ENCODE results near the gene CHRM4.
A peak's percentile ranks its signal among the peaks of the same experiment; 100 is the strongest.

Gene CHRM4

GRCh38 chr11:46370253-46370652 is 21.3 kb downstream of the CHRM4 start:
- no peak overlapping the region for H3K27ac ChIP-seq (ENCODE audit: low read depth, low read length)
- H3K4me3 ChIP-seq (ENCODE audit: low read depth in 1 of 5, low read length in 5 of 5): no peak overlapping the region
- no peak overlapping the region for H3K9ac ChIP-seq (ENCODE audit: low read length in 5 of 5)
- no peaks in the 10 kb centered on the region for H3K27me3 ChIP-seq (ENCODE audit: control insufficient read depth in 5 of 5, insufficient read depth in 4 of 5, low read length in 5 of 5)
- H3K9me3 ChIP-seq (ENCODE audit: control insufficient read depth in 5 of 5, low read length in 5 of 5): no peaks in the 10 kb centered on the region
- H3K4me1 ChIP-seq (ENCODE audit: control insufficient read depth in 5 of 5, insufficient read depth in 5 of 5, low read length in 5 of 5): peaks cover 0 to 13% (median 9%) of the 10 kb centered on the region in 5 donors
- H3K36me3 ChIP-seq (ENCODE audit: control insufficient read depth in 5 of 5, insufficient read depth in 5 of 5, low read length in 5 of 5): peaks cover 0 to 81% (median 69%) of the 10 kb centered on the region in 5 donors

DNA sequence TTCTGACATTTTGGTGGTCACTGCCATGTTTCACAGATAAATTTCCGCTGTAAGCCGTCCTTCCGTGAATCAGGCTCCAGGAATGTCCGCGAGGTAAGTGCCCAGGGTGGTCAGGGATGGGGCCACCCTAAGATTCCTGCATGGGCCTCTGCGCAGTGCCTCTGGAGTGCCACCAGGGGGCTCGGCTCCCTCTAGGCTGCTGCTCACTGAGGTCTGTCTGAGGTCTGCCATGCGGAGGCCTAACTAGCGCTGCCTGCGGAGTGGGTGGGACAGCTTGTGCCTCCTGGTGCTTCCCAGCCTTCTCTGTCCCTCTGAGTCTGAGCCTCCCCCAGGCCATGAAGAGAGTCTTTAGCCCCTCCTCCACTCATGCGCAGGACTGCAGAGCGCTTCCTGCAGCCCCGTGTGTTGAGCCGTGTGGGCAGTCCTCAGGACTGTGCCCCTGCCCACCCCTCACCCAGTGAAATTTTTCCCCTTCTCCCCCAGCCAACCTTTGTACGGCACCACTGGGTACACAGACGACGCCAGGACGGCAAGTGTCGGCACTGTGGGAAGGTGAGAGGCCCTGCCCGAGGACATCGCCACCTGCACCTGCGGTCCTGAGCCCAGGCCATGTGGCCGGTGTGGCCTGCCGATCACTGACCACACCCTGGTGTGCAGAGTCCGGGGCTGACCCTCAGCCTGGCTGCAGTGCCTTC is 22.0 kb downstream of the CHRM4 start:
- Histone ChIP-seq H3K27me3 (ENCODE audit: control insufficient read depth in 5 of 5, insufficient read depth in 4 of 5, low read length in 5 of 5) (no peaks in the 10 kb centered on the region), H3K9ac (ENCODE audit: low read length in 5 of 5) (no peak overlapping the region), H3K36me3 (ENCODE audit: control insufficient read depth in 5 of 5, insufficient read depth in 5 of 5, low read length in 5 of 5) (peaks cover 0 to 81% (median 64%) of the 10 kb centered on the region in 5 donors), H3K27ac (ENCODE audit: low read depth, low read length) (no peak overlapping the region), H3K4me3 (ENCODE audit: low read depth in 1 of 5, low read length in 5 of 5) (no peak overlapping the region), H3K9me3 (ENCODE audit: control insufficient read depth in 5 of 5, low read length in 5 of 5) (no peaks in the 10 kb centered on the region), H3K4me1 (ENCODE audit: control insufficient read depth in 5 of 5, insufficient read depth in 5 of 5, low read length in 5 of 5) (peaks cover 0 to 16% (median 11%) of the 10 kb centered on the region in 5 donors)

- H3K9me3 ChIP-seq (ENCODE audit: control insufficient read depth in 5 of 5, low read length in 5 of 5): no peaks in the 10 kb centered on the region
- H3K27ac ChIP-seq (ENCODE audit: low read depth, low read length): no peak overlapping the region
- no peak overlapping the region for H3K4me3 ChIP-seq (ENCODE audit: low read depth in 1 of 5, low read length in 5 of 5)
- peaks cover 2 to 33% (median 27%) of the 10 kb centered on the region in 5 donors for H3K4me1 ChIP-seq (ENCODE audit: control insufficient read depth in 5 of 5, insufficient read depth in 5 of 5, low read length in 5 of 5)
- no peak overlapping the region for H3K9ac ChIP-seq (ENCODE audit: low read length in 5 of 5)
- H3K36me3 ChIP-seq (ENCODE audit: control insufficient read depth in 5 of 5, insufficient read depth in 5 of 5, low read length in 5 of 5): peaks cover 0 to 75% (median 55%) of the 10 kb centered on the region in 5 donors
- H3K27me3 ChIP-seq (ENCODE audit: control insufficient read depth in 5 of 5, insufficient read depth in 4 of 5, low read length in 5 of 5): no peaks in the 10 kb centered on the region
Measured at GRCh38 chr11:46367916-46368267, 23.7 kb downstream of the CHRM4 start.

GRCh38 chr11:46367244-46367915 is 24.2 kb downstream of the CHRM4 start:
- Histone ChIP-seq H3K4me3 (ENCODE audit: low read depth in 1 of 5, low read length in 5 of 5) (no peak overlapping the region), H3K36me3 (ENCODE audit: control insufficient read depth in 5 of 5, insufficient read depth in 5 of 5, low read length in 5 of 5) (peaks cover 0 to 69% (median 51%) of the 10 kb centered on the region in 5 donors), H3K9ac (ENCODE audit: low read length in 5 of 5) (no peak overlapping the region), H3K27me3 (ENCODE audit: control insufficient read depth in 5 of 5, insufficient read depth in 4 of 5, low read length in 5 of 5) (no peaks in the 10 kb centered on the region), H3K9me3 (ENCODE audit: control insufficient read depth in 5 of 5, low read length in 5 of 5) (no peaks in the 10 kb centered on the region), H3K4me1 (ENCODE audit: control insufficient read depth in 5 of 5, insufficient read depth in 5 of 5, low read length in 5 of 5) (peaks cover 6 to 38% (median 32%) of the 10 kb centered on the region in 5 donors), H3K27ac (ENCODE audit: low read depth, low read length) (no peak overlapping the region)

DNA sequence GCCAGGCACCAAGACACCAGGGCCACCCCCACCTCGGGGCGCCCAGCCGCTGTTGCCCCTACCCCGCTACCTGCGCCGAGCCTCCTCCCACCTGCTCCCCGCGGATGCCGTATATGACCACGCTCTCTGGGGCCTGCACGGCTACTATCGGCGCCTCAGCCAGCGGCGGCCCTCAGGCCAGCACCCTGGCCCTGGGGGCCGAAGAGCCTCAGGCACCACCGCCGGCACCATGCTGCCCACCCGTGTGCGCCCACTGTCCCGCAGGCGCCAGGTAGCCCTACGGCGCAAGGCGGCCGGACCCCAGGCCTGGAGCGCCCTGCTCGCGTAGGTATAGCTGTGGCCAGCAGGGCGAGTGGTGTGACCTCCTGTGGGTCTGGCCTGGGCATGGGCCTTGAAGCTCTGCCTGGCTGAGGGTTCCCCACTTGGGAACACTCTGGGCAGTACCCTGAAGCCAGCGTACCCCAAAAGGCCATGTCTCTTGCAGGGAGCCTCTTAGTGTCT is 24.9 kb downstream of the CHRM4 start:
- H3K9ac ChIP-seq (ENCODE audit: low read length in 5 of 5): no peak overlapping the region
- no peak overlapping the region for H3K27ac ChIP-seq (ENCODE audit: low read depth, low read length)
- H3K36me3 ChIP-seq (ENCODE audit: control insufficient read depth in 5 of 5, insufficient read depth in 5 of 5, low read length in 5 of 5): peaks cover 0 to 63% (median 45%) of the 10 kb centered on the region in 5 donors
- H3K9me3 ChIP-seq (ENCODE audit: control insufficient read depth in 5 of 5, low read length in 5 of 5): no peaks in the 10 kb centered on the region
- H3K27me3 ChIP-seq (ENCODE audit: control insufficient read depth in 5 of 5, insufficient read depth in 4 of 5, low read length in 5 of 5): no peaks in the 10 kb centered on the region
- no peak overlapping the region for H3K4me3 ChIP-seq (ENCODE audit: low read depth in 1 of 5, low read length in 5 of 5)
- H3K4me1 ChIP-seq (ENCODE audit: control insufficient read depth in 5 of 5, insufficient read depth in 5 of 5, low read length in 5 of 5): peaks cover 6 to 45% (median 38%) of the 10 kb centered on the region in 5 donors

DNA sequence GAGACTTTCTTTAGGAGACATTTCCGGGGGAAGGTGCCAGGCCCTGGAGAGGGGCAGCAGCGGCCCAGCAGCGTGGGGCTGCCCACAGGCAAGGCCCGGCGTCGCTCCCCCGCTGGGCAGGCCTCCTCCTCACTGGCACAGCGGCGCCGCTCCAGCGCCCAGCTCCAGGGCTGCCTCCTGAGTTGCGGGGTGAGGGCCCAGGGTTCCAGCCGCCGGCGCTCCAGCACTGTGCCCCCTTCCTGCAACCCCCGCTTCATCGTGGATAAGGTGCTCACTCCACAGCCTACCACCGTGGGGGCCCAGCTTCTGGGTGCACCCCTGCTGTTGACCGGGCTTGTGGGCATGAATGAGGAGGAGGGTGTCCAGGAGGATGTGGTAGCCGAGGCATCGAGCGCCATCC is 25.3 kb downstream of the CHRM4 start:
- no peaks in the 10 kb centered on the region for H3K9me3 ChIP-seq (ENCODE audit: control insufficient read depth in 5 of 5, low read length in 5 of 5)
- no peak overlapping the region for H3K9ac ChIP-seq (ENCODE audit: low read length in 5 of 5)
- H3K4me3 ChIP-seq (ENCODE audit: low read depth in 1 of 5, low read length in 5 of 5): no peak overlapping the region
- H3K27me3 ChIP-seq (ENCODE audit: control insufficient read depth in 5 of 5, insufficient read depth in 4 of 5, low read length in 5 of 5): no peaks in the 10 kb centered on the region
- no peak overlapping the region for H3K27ac ChIP-seq (ENCODE audit: low read depth, low read length)
- peaks cover 6 to 50% (median 43%) of the 10 kb centered on the region in 5 donors for H3K4me1 ChIP-seq (ENCODE audit: control insufficient read depth in 5 of 5, insufficient read depth in 5 of 5, low read length in 5 of 5)
- peaks cover 0 to 58% (median 41%) of the 10 kb centered on the region in 5 donors for H3K36me3 ChIP-seq (ENCODE audit: control insufficient read depth in 5 of 5, insufficient read depth in 5 of 5, low read length in 5 of 5)

GRCh38 chr11:46364791-46365190 is 26.8 kb downstream of the CHRM4 start:
- Histone ChIP-seq H3K9me3 (ENCODE audit: control insufficient read depth in 5 of 5, low read length in 5 of 5) (no peaks in the 10 kb centered on the region), H3K4me1 (ENCODE audit: control insufficient read depth in 5 of 5, insufficient read depth in 5 of 5, low read length in 5 of 5) (peaks cover 8 to 57% (median 51%) of the 10 kb centered on the region in 5 donors), H3K27me3 (ENCODE audit: control insufficient read depth in 5 of 5, insufficient read depth in 4 of 5, low read length in 5 of 5) (no peaks in the 10 kb centered on the region), H3K9ac (ENCODE audit: low read length in 5 of 5) (peak overlapping the region in 1 of 5 donors; percentile 44), H3K27ac (ENCODE audit: low read depth, low read length) (no peak overlapping the region), H3K36me3 (ENCODE audit: control insufficient read depth in 5 of 5, insufficient read depth in 5 of 5, low read length in 5 of 5) (peaks cover 0 to 45% (median 30%) of the 10 kb centered on the region in 5 donors), H3K4me3 (ENCODE audit: low read depth in 1 of 5, low read length in 5 of 5) (no peak overlapping the region)

DNA sequence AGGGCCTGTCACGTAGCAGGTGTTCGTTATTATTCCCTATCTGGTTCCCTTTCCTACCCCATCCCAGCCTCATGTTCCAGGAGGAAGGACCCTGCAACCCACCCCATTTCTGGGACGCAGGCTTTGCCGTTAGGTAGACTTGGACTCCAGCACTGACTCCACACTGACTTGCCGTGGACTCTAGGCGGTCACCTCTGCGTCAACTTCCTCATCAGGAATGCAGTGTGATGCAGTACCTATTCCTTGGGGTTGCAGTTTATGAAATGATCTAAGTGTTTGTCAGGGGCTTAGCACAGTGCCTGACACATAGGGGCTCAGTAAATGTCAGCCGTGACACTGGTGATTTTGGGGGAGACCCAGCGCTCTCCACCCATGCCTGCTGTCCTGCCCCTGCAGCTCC is 27.5 kb downstream of the CHRM4 start:
- no peak overlapping the region for H3K9ac ChIP-seq (ENCODE audit: low read length in 5 of 5)
- H3K9me3 ChIP-seq (ENCODE audit: control insufficient read depth in 5 of 5, low read length in 5 of 5): no peaks in the 10 kb centered on the region
- H3K4me3 ChIP-seq (ENCODE audit: low read depth in 1 of 5, low read length in 5 of 5): no peak overlapping the region
- no peaks in the 10 kb centered on the region for H3K27me3 ChIP-seq (ENCODE audit: control insufficient read depth in 5 of 5, insufficient read depth in 4 of 5, low read length in 5 of 5)
- peaks cover 0 to 38% (median 24%) of the 10 kb centered on the region in 5 donors for H3K36me3 ChIP-seq (ENCODE audit: control insufficient read depth in 5 of 5, insufficient read depth in 5 of 5, low read length in 5 of 5)
- peaks cover 8 to 57% (median 51%) of the 10 kb centered on the region in 5 donors for H3K4me1 ChIP-seq (ENCODE audit: control insufficient read depth in 5 of 5, insufficient read depth in 5 of 5, low read length in 5 of 5)
- no peak overlapping the region for H3K27ac ChIP-seq (ENCODE audit: low read depth, low read length)

DNA sequence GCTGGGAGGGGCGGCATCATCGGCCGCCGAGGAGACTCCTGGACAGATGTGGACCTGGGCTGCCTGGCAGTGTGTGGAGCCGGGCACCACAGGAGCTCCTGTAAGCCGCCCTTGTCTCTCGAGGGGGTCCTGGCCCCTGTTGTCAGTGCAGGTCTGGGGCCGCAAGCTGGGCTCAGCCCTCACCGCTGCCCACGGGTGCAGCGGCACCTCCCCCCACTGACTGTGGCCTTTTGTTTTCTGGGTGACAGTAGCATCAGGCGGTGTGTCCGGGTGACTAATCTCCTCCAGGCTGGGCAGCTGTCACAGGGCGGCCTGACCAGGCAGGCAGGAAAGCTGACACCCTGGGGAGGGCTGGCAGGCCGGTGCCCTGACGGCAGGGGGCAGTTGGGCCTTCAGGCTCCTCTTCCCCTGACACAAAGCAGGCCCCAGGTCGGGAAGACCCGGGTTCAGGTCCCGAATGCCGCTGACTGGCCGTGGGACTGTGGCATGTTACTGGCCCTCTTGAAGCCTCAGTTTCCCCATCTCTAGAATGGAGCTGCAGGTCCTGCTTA is 28.0 kb downstream of the CHRM4 start:
- Histone ChIP-seq H3K36me3 (ENCODE audit: control insufficient read depth in 5 of 5, insufficient read depth in 5 of 5, low read length in 5 of 5) (peaks cover 0 to 35% (median 21%) of the 10 kb centered on the region in 5 donors), H3K27me3 (ENCODE audit: control insufficient read depth in 5 of 5, insufficient read depth in 4 of 5, low read length in 5 of 5) (no peaks in the 10 kb centered on the region), H3K9ac (ENCODE audit: low read length in 5 of 5) (peak overlapping the region in 3 of 5 donors; percentile 10 to 79 (median 48)), H3K4me3 (ENCODE audit: low read depth in 1 of 5, low read length in 5 of 5) (peak overlapping the region in 3 of 5 donors; percentile 36 to 62 (median 52)), H3K27ac (ENCODE audit: low read depth, low read length) (no peak overlapping the region), H3K9me3 (ENCODE audit: control insufficient read depth in 5 of 5, low read length in 5 of 5) (no peaks in the 10 kb centered on the region), H3K4me1 (ENCODE audit: control insufficient read depth in 5 of 5, insufficient read depth in 5 of 5, low read length in 5 of 5) (peaks cover 8 to 57% (median 51%) of the 10 kb centered on the region in 5 donors)

DNA sequence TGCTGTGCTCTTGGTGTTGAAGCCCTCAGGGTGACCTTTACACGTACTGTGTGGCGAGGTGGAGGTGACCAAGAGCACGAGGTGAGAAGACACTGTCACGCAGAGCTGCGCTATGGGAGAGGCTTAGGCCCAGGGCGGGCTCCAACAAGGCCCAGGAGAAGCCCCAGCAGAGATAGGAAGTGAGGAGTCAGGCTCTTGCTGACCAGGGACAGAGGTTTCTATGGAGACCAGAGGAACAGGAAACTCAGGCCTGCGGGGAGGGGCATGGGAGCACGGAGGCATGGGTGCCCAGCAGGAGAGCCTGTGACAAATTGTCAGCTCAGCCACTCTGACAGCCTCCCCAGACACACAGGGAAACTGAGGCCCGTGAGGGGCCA is 28.6 kb downstream of the CHRM4 start:
- Histone ChIP-seq H3K27ac (ENCODE audit: low read depth, low read length) (peak overlapping the region; percentile 69), H3K4me1 (ENCODE audit: control insufficient read depth in 5 of 5, insufficient read depth in 5 of 5, low read length in 5 of 5) (peaks cover 8 to 57% (median 51%) of the 10 kb centered on the region in 5 donors), H3K27me3 (ENCODE audit: control insufficient read depth in 5 of 5, insufficient read depth in 4 of 5, low read length in 5 of 5) (no peaks in the 10 kb centered on the region), H3K9ac (ENCODE audit: low read length in 5 of 5) (peak overlapping the region in 3 of 5 donors; percentile 48 to 83 (median 79)), H3K9me3 (ENCODE audit: control insufficient read depth in 5 of 5, low read length in 5 of 5) (no peaks in the 10 kb centered on the region), H3K4me3 (ENCODE audit: low read depth in 1 of 5, low read length in 5 of 5) (peak overlapping the region in 3 of 5 donors; percentile 11 to 62 (median 52)), H3K36me3 (ENCODE audit: control insufficient read depth in 5 of 5, insufficient read depth in 5 of 5, low read length in 5 of 5) (peaks cover 0 to 30% (median 16%) of the 10 kb centered on the region in 5 donors)

Measured in subcutaneous abdominal adipose tissue (tissue), 5 donors.